HL-60/S4 treated with retinoic acid at 250 ng/mL for 4 days and 3 days (cell line): ENCODE measurements around the gene SECISBP2.
"Not testable (repeated sequence)": the region's sequence is repeated elsewhere in the genome, so short reads cannot be mapped to it uniquely, and the experiment has no call there.

Source experiments
- in situ Hi-C: fragments of 300-500 bp; cut with MboI; formaldehyde crosslinking; loops from 2 replicates; pipeline ENCODE4 v1.7.0; 2022; ENCODE audit warnings: low sequenced_read_pairs

SECISBP2 gene

GRCh38 chr9:89309608-89310474, 8.5 kb upstream of the SECISBP2 start:
- in situ Hi-C loops: no loop called here

GRCh38 chr9:89310475-89311345, 7.6 kb upstream of the SECISBP2 start, which contains the start of gene CKS2:
Gene CKS2 (plus strand): TSS chr9:89311195. CDS start chr9:89311293, 98 bp downstream.
- in situ Hi-C loops: no loop called here

GRCh38 chr9:89311346-89312221, 6.7 kb upstream of the SECISBP2 start:
- in situ Hi-C loops: no loop called here

- in situ Hi-C loops: no loop called here
Measured at GRCh38 chr9:89312222-89312571, 6.1 kb upstream of the SECISBP2 start.

- in situ Hi-C loops: no loop called here
Measured at GRCh38 chr9:89313842-89314241, 4.5 kb upstream of the SECISBP2 start.

- in situ Hi-C loops: no loop called here
Measured at GRCh38 chr9:89314955-89315354, 3.3 kb upstream of the SECISBP2 start.

GRCh38 chr9:89315482-89315881, 2.8 kb upstream of the SECISBP2 start:
- in situ Hi-C loops: no loop called here

- in situ Hi-C loops: no loop called here
Measured at GRCh38 chr9:89317282-89317681, 1.0 kb upstream of the SECISBP2 start.

GRCh38 chr9:89319015-89319905, 960 bp downstream of the SECISBP2 start:
- in situ Hi-C loops: no loop called here

GRCh38 chr9:89323390-89323789, 5.1 kb downstream of the SECISBP2 start:
- in situ Hi-C loops: no loop called here

GRCh38 chr9:89325733-89326132, 7.4 kb downstream of the SECISBP2 start:
- in situ Hi-C loops: no loop called here

GRCh38 chr9:89328064-89328463, 9.8 kb downstream of the SECISBP2 start:
- in situ Hi-C loops: no loop called here

GRCh38 chr9:89329917-89330316, 11.6 kb downstream of the SECISBP2 start:
- in situ Hi-C loops: no loop called here

- in situ Hi-C loops: no loop called here
Measured at GRCh38 chr9:89330513-89330912, 12.2 kb downstream of the SECISBP2 start.

GRCh38 chr9:89339807-89340206, 21.5 kb downstream of the SECISBP2 start:
- in situ Hi-C loops: no loop called here

- in situ Hi-C loops: no loop called here
Measured at GRCh38 chr9:89340332-89340731, 22.0 kb downstream of the SECISBP2 start.

- in situ Hi-C loops: no loop called here
Measured at GRCh38 chr9:89342213-89342612, 23.9 kb downstream of the SECISBP2 start.

- in situ Hi-C loops: no loop called here
Measured at GRCh38 chr9:89342948-89343347, 24.6 kb downstream of the SECISBP2 start.

GRCh38 chr9:89343812-89344211, 25.5 kb downstream of the SECISBP2 start:
- in situ Hi-C loops: not testable (repeated sequence)

GRCh38 chr9:89345476-89345875, 27.2 kb downstream of the SECISBP2 start:
- in situ Hi-C loops: no loop called here
